ENCODE measurements around the gene IQCC. TPM values are rescaled to one million over a fixed set of nuclear protein-coding genes. Genes with fewer than 3 reads are reported as not detected.

Gene IQCC
- total RNA-seq, 1 donor = 0.86 TPM

DNA sequence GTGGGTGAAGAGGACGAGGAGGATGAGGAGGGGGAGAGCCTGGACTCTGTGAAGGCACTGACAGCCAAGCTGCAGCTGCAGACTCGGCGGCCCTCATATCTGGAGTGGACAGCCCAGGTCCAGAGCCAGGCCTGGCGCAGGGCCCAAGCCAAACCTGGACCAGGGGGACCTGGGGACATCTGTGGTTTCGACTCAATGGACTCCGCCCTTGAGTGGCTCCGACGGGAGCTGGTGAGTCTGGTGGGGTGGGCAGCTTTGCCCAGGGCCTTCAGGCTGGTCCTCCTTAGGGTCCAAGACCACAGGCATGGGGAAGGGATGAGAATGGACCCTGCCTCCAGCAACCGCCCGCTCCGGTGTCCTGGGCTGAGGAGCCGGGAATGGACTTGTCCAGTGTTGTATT is 42.0 kb downstream of the IQCC start:
- DNase-seq (ENCODE audit: low read depth) = no peak
- no peak overlapping the region for H3K4me3 ChIP-seq (ENCODE audit: low read depth, low read length)
- TF ChIP-seq CTCF (IDR thresholded peaks at IDR 0.05; ENCODE audit: insufficient read depth, low read depth, low read length) = no peak

- no peak overlapping the region for H3K4me3 ChIP-seq (ENCODE audit: low read depth, low read length)
- TF ChIP-seq CTCF (IDR thresholded peaks at IDR 0.05; ENCODE audit: insufficient read depth, low read depth, low read length) = peak; percentile 91
- peak; percentile 72 for DNase-seq (ENCODE audit: low read depth)
These were observed 42.8 kb downstream of the IQCC start for GRCh38 chr1:32247983-32248889.

GRCh38 chr1:32249831-32250525 is 44.5 kb downstream of the IQCC start:
- no peak overlapping the region for H3K4me3 ChIP-seq (ENCODE audit: low read depth, low read length)
- no peak for DNase-seq (ENCODE audit: low read depth)
- TF ChIP-seq CTCF (IDR thresholded peaks at IDR 0.05; ENCODE audit: insufficient read depth, low read depth, low read length) = no peak

DNA sequence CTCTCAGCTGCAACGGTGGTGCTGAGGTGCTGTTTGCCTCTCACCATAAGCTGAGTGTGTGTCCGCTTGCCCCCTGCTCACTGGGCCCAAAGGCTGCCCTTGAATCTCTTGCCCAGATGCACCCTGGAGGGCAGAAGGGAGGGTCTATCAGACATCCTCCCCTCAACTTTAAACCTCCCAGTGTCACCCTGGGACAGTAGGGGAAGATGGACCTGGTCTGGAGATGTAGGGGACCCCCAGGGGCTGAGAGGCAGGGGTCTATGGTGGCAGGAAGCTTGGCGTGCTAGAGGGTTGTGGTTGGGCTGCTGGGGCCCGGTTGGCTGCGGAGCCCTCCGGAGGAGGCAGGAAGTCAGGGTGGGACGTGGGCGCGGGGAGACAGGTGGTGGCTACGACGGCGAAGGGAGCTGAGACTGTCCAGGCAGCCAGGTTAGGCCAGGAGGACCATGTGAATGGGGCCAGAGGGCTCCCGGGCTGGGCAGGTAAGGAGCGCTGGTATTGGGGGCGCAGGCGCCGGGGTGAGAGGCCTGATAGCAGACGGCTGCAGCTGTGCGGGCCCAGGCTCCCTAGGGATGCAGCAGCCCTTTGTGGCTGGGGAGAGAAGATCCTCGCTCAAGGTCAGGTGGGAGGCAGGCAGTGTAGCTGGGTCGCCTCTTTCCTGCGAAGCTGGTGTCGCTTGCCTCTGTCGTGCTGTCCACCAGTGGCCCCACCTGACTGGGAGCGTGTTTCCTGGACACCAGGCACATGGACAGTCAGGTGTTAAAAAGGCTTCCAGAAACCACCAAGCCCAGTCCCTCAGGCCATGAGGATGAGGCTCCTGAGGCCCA is 45.6 kb downstream of the IQCC start, which contains the start of gene LCK:
Gene LCK, plus strand, starts transcription at position 373 of the 824 bp plus-strand sequence. CDS start 23,065 bp downstream, outside the sequence.
- H3K4me3 ChIP-seq (ENCODE audit: low read depth, low read length) = no peak within 1 kb of the TSS
- no peak for DNase-seq (ENCODE audit: low read depth)

DNA sequence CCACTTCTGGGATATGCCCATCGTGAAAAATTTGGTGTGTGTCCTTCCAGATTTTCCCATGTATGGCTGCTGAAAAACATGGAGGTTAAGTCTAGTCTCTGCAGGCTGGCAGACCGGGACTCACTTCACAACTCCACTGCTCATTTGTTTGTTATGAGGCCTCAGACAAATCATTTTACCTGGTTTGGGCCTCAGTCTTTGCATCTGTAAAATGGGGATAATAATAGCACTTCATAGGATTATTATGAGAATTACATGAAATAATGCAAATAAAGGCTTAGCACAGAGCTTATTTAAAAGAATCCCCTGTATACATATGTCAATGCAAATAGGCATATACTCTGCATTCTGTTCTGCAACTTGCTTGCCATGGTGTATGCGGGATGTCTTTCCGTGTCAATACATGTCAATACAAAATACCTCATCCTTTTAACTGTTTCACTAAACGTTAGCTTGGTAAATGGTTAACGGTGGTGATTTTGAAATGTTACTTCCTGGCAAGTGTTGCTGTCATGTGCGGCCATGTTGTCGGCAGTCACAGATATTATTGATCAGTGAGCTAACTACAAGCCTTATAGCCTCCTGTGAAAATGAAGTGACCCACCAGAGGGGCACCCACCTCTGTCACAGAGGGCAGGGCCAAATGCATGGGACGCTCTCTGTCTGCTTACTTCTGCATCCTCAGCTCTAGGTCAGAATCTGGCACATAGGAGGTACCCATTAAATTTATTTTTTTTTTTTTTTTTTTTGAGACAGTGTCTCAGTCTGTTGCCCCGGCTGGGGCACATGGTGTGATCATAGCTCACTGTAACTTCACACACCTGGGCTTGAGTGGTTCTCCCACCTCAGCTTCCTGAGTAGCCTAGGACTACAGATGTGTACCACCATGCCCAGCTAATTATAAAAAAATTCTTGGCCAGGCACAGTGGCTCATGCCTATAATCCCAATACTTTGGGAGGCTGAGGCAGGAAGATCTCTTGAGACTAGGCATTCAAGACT is 49.9 kb downstream of the IQCC start:
- DNase-seq (ENCODE audit: low read depth) = no peak
- H3K4me3 ChIP-seq (ENCODE audit: low read depth, low read length) = no peak overlapping the region
- TF ChIP-seq CTCF (IDR thresholded peaks at IDR 0.05; ENCODE audit: insufficient read depth, low read depth, low read length) = no peak

More for the DNA sequence above, 45.6 kb downstream of the IQCC start, which contains the start of gene LCK:
- no peak for TF ChIP-seq CTCF (IDR thresholded peaks at IDR 0.05; ENCODE audit: insufficient read depth, low read depth, low read length)
